MCF 10A (cell line): ENCODE data around the gene JPH3. TPM values are rescaled to one million over a fixed set of nuclear protein-coding genes. Genes with fewer than 3 reads are reported as not detected.

Experiments
- BruUV-seq: library from RNA; stranded (reverse); fragments of 400-500 nt; replicated peaks from 2 replicates; lab custom pipeline; 2021; lab: Mats Ljungman, UMichigan
- CTCF ChIA-PET: fragments of 300-600 bp; sonication (Branson Sonifier 250); formaldehyde crosslinking; extraction: SDS; loops from one replicate; lab custom pipeline; 2021; ENCODE audit warnings: antibody characterized with exemption, inconsistent platforms; lab: Yijun Ruan, JAX
- POLR2A ChIA-PET: fragments of 300-600, 350-650 bp; sonication (Branson Sonifier 250); formaldehyde crosslinking; extraction: SDS; loops from one replicate; lab custom pipeline; 2020; ENCODE audit warnings: antibody characterized with exemption, inconsistent platforms; lab: Yijun Ruan, JAX
- DNase-seq: peaks from one replicate; pipeline ENCODE4 v3.0.0-alpha.2; 2018; ENCODE audit not compliant: unreplicated experiment
- H3K27ac Mint-ChIP-seq: one replicate; pipeline ENCODE4 v1.8.0; 2022; ENCODE audit warnings: mild to moderate bottlenecking, low read depth, mixed read lengths; ENCODE audit not compliant: unreplicated experiment
- H3K27me3 Mint-ChIP-seq: one replicate; pipeline ENCODE4 v1.8.0; 2022; ENCODE audit warnings: mixed read lengths; ENCODE audit not compliant: insufficient read depth, unreplicated experiment
- H3K36me3 Mint-ChIP-seq: one replicate; pipeline ENCODE4 v1.8.0; 2022; ENCODE audit warnings: mild to moderate bottlenecking, moderate library complexity, mixed read lengths; ENCODE audit not compliant: insufficient read depth, unreplicated experiment
- H3K4me1 Mint-ChIP-seq: one replicate; pipeline ENCODE4 v1.8.0; 2022; ENCODE audit warnings: mixed read lengths; ENCODE audit not compliant: insufficient read depth, unreplicated experiment
- H3K4me3 Mint-ChIP-seq: one replicate; pipeline ENCODE4 v1.8.0; 2022; ENCODE audit warnings: mild to moderate bottlenecking, moderate library complexity, mixed read lengths; ENCODE audit not compliant: unreplicated experiment
- H3K9me3 Mint-ChIP-seq: one replicate; pipeline ENCODE4 v1.8.0; 2022; ENCODE audit warnings: mixed read lengths; ENCODE audit not compliant: unreplicated experiment
- intact Hi-C: fragments of 100-400 bp; cut with micrococcal nuclease; formaldehyde crosslinking; loops from 2 replicates; pipeline ENCODE4 v1.14.1; 2022
- total RNA-seq: library from RNA; stranded (reverse); gene quantifications from 2 replicates; pipeline ENCODE4 v1.2.3, GENCODE V29; 2022
- TF ChIP-seq, protein P1 (sequence below): fragments of 200-600 bp; IDR thresholded peaks from one replicate; pipeline ENCODE4 v1.8.0; 2022; ENCODE audit warnings: antibody characterized with exemption, mild to moderate bottlenecking; ENCODE audit not compliant: unreplicated experiment

JPH3 gene
- total RNA-seq, 1 experiment from 2014 or later = not detected

DNA sequence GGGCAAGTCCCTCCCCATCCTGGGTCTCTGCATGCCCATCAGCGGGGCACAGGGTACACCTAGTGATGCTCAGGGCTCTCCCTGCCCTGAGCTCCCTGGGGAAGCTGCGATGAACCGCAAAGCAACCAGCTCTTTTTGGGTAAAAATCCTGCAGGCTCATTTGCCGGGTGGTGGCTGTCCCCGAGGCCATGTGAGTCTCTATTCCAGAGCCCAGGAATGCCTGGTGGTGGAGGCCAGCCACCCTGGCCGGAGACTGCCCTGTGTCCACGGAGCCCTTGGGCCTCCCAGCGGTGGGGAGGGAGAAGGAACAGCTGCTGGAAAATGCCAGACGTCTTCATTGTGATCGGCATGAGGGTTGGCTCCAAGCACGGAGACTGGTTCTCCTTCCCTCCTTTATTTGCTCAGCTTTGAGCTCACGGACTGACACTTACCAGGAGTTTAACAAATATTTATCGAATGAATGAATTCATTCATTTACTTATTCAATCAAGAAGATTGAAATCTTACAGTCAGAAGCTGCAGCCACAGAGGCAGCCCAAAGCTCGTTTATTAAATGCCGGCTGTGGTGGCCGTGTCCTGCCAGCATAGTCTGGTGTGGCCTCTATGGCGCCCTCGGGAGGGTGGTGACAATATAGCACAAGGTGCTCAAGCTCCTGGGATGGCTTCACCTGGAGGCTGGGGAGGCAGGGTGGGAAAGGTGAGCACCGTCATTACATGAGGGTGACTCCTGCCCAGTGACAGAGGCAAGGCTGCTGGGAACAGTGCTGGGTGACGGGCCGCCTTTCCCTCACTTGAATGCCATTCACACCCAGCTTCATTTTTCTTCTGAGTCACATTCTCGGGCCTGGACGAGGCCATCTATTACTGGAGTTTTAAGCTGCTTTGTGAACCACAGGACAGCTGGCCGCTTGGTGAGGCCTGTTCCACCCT is 31.1 kb upstream of the JPH3 start:
- ChIA-PET POLR2A (interaction anchor here (1.5 kb wide), 1 partner anchor 11 kb away, joined by 3 read pairs; no protein-coding TSS in a partner anchor), CTCF (interaction anchor here (0.5 to 3.7 kb wide), 5 partner anchors 20 to 508 kb away, joined by 3 to 14 read pairs (median 3); no protein-coding TSS in a partner anchor)
- no peaks in the 10 kb centered on the region for H3K4me1 Mint-ChIP-seq
- peaks cover 15% of the 10 kb centered on the region for H3K27me3 Mint-ChIP-seq
- intact Hi-C loops = no loop called here
- no peaks in the 10 kb centered on the region for H3K9me3 Mint-ChIP-seq
- H3K27ac Mint-ChIP-seq = no peak overlapping the region
- no TSS peak for BruUV-seq
- TF ChIP-seq, protein P1, sequence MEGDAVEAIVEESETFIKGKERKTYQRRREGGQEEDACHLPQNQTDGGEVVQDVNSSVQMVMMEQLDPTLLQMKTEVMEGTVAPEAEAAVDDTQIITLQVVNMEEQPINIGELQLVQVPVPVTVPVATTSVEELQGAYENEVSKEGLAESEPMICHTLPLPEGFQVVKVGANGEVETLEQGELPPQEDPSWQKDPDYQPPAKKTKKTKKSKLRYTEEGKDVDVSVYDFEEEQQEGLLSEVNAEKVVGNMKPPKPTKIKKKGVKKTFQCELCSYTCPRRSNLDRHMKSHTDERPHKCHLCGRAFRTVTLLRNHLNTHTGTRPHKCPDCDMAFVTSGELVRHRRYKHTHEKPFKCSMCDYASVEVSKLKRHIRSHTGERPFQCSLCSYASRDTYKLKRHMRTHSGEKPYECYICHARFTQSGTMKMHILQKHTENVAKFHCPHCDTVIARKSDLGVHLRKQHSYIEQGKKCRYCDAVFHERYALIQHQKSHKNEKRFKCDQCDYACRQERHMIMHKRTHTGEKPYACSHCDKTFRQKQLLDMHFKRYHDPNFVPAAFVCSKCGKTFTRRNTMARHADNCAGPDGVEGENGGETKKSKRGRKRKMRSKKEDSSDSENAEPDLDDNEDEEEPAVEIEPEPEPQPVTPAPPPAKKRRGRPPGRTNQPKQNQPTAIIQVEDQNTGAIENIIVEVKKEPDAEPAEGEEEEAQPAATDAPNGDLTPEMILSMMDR = peak; percentile 17
- peak; percentile 28 for DNase-seq
- H3K36me3 Mint-ChIP-seq = peaks cover 4% of the 10 kb centered on the region
- H3K4me3 Mint-ChIP-seq = no peak overlapping the region

DNA sequence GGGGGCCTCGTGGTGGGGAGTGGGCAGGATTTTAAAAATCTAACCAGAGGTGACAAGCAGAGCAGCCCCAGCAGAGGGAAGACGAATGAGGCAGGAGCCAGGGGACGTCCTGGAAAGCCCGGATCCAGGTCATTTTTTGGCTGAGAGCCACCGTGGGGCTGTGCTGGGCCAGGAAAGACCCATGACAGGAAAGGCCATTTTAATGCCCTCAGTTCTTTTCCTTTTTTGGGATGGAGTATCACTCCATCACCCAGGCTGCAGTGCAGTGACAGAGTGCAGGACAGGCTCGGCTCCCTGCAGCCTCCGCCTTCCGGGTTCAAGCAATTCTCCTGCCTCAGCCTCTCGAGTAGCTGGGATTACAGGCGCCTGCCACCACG is 30.5 kb upstream of the JPH3 start:
- Mint-ChIP-seq H3K4me3 (no peak overlapping the region), H3K27me3 (peaks cover 15% of the 10 kb centered on the region), H3K4me1 (no peaks in the 10 kb centered on the region), H3K27ac (no peak overlapping the region), H3K36me3 (peaks cover 4% of the 10 kb centered on the region), H3K9me3 (no peaks in the 10 kb centered on the region)
- ChIA-PET POLR2A (no interaction called here), CTCF (interaction anchor here (3.7 kb wide), 1 partner anchor 64 kb away, joined by 14 read pairs; no protein-coding TSS in a partner anchor)
- BruUV-seq = no TSS peak
- DNase-seq = no peak
- TF ChIP-seq, protein P1 = no peak
- intact Hi-C loops = no loop called here

DNA sequence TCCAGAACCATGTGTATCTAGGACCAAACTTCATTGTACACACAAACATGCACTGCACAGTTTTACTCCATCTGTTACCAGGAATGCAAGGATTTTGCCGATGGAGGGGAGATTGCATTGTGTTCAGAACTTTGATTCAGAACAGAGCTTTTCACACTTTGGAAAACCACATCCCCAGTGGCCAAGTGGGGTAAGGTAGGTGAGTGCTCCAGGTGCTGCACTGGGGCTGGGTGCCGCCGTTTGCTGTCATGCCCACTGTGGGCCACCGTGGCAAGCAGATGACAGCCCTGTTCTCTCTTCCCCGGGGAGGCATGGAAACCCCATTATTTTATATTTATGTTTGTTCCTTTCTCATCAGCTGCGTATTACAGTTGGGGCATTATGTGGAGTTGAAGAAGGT is 29.3 kb upstream of the JPH3 start:
- Mint-ChIP-seq H3K36me3 (peaks cover 4% of the 10 kb centered on the region), H3K27ac (no peak overlapping the region), H3K4me3 (no peak overlapping the region), H3K9me3 (no peaks in the 10 kb centered on the region), H3K4me1 (no peaks in the 10 kb centered on the region), H3K27me3 (peaks cover 15% of the 10 kb centered on the region)
- TF ChIP-seq, protein P1 = no peak
- no peak for DNase-seq
- CTCF ChIA-PET = interaction anchor here (0.6 to 3.7 kb wide), 2 partner anchors 41 to 63 kb away, joined by 3 to 14 read pairs; no protein-coding TSS in a partner anchor
- POLR2A ChIA-PET = interaction anchor here (0.9 to 1.1 kb wide), 2 partner anchors 9 to 86 kb away, joined by 3 read pairs; no protein-coding TSS in a partner anchor
- intact Hi-C loops = no loop called here
- no TSS peak for BruUV-seq
